ENCODE data around the gene SF1. TPM values are rescaled to one million over a fixed set of nuclear protein-coding genes. Genes with fewer than 3 reads are reported as not detected.

Gene SF1
- total RNA-seq, 2 experiments from 2014 or later, result 453 to 463 TPM

- Mint-ChIP-seq H3K27me3 (peaks cover 75% of the 10 kb centered on the region), H3K36me3 (no peaks in the 10 kb centered on the region), H3K4me3 (no peak overlapping the region), H3K27ac (no peak overlapping the region), H3K9me3 (no peaks in the 10 kb centered on the region), H3K4me1 (peaks cover 12% of the 10 kb centered on the region)
- DNase-seq, result no peak
Observed at GRCh38 chr11:64714666-64715065, 63.7 kb downstream of the SF1 start.

Other genes with a start within 250 kb of the SF1 start
- gene SLC22A11, start 222.6 kb downstream of the SF1 start, total RNA-seq, result not detected
- gene SLC22A12, start 187.3 kb downstream of the SF1 start, total RNA-seq, result not detected
- gene NRXN2, start 55.3 kb downstream of the SF1 start, total RNA-seq, result under 1 TPM; 0.20 to 0.58 TPM
- 1 to 10 TPM; 3.5 to 4.6 TPM for gene RASGRP2, start 34.4 kb downstream of the SF1 start, total RNA-seq
- gene PYGM, start 18.6 kb downstream of the SF1 start, total RNA-seq, result 1 to 10 TPM; 1.6 to 1.8 TPM
- gene MAP4K2, start 24.7 kb upstream of the SF1 start, total RNA-seq, result 10 to 100 TPM; 60.4 to 63.8 TPM
- gene MEN1, start 32.0 kb upstream of the SF1 start, total RNA-seq, result 10 to 100 TPM; 35.8 to 37.0 TPM
- gene CDC42BPG, start 66.1 kb upstream of the SF1 start, total RNA-seq, result under 1 TPM; 0.46 to 0.54 TPM
- 100 to 1,000 TPM; 103 to 112 TPM for gene EHD1, start 100.1 kb upstream of the SF1 start, total RNA-seq
- gene ATG2A, start 138.7 kb upstream of the SF1 start, total RNA-seq, result 10 to 100 TPM; 17.3 to 18.0 TPM
- 10 to 100 TPM; 11.3 to 11.4 TPM for gene PPP2R5B, start 146.1 kb upstream of the SF1 start, total RNA-seq
- not detected for gene GPHA2, start 157.4 kb upstream of the SF1 start, total RNA-seq
- gene MAJIN, start 193.6 kb upstream of the SF1 start, total RNA-seq, result under 1 TPM in 1 of 2 experiments, not detected in 1; 0.14 TPM
- under 1 TPM in 1 of 2 experiments, not detected in 1; 0.08 TPM for gene BATF2, start 218.4 kb upstream of the SF1 start, total RNA-seq
- gene ARL2, start 235.6 kb upstream of the SF1 start, total RNA-seq, result 100 to 1,000 TPM; 114 TPM
- 1 to 10 TPM; 7.3 to 9.0 TPM for gene SNX15, start 248.9 kb upstream of the SF1 start, total RNA-seq